DMS153 (cell line): Measurements from ENCODE around the gene PDCD4.
A peak's percentile ranks its signal among the peaks of the same experiment; 100 is the strongest.

Experiments
- DNase-seq: peaks from one replicate; lab custom pipeline; 2025; lab: John Stamatoyannopoulos, UW

PDCD4 gene

GRCh38 chr10:110842326-110842904 is 29.3 kb upstream of the PDCD4 start:
- DNase-seq, result no peak

GRCh38 chr10:110843031-110843430 is 28.7 kb upstream of the PDCD4 start:
- no peak for DNase-seq

GRCh38 chr10:110843796-110844616 is 27.7 kb upstream of the PDCD4 start:
- DNase-seq, result no peak

GRCh38 chr10:110844617-110844881 is 27.2 kb upstream of the PDCD4 start:
- no peak for DNase-seq

- DNase-seq, result no peak
Observed at GRCh38 chr10:110845192-110845755, 26.5 kb upstream of the PDCD4 start.

GRCh38 chr10:110845756-110846620 is 25.7 kb upstream of the PDCD4 start:
- DNase-seq, result peak; percentile 96

GRCh38 chr10:110847374-110847773 is 24.4 kb upstream of the PDCD4 start:
- DNase-seq, result no peak

GRCh38 chr10:110848106-110848505 is 23.6 kb upstream of the PDCD4 start:
- DNase-seq, result no peak

- no peak for DNase-seq
Observed at GRCh38 chr10:110850099-110850498, 21.6 kb upstream of the PDCD4 start.

- no peak for DNase-seq
Observed at GRCh38 chr10:110851020-110851612, 20.6 kb upstream of the PDCD4 start.

- DNase-seq, result no peak
Observed at GRCh38 chr10:110852255-110852896, 19.4 kb upstream of the PDCD4 start.

GRCh38 chr10:110852947-110853346 is 18.8 kb upstream of the PDCD4 start:
- no peak for DNase-seq

- no peak for DNase-seq
Observed at GRCh38 chr10:110853921-110854605, 17.7 kb upstream of the PDCD4 start.

- peak; percentile 95 for DNase-seq
Observed at GRCh38 chr10:110857265-110858171, 14.2 kb upstream of the PDCD4 start.

GRCh38 chr10:110858297-110858934 is 13.3 kb upstream of the PDCD4 start:
- no peak for DNase-seq

GRCh38 chr10:110859206-110859972 is 12.3 kb upstream of the PDCD4 start:
- DNase-seq, result no peak

- DNase-seq, result no peak
Observed at GRCh38 chr10:110859973-110860376, 11.8 kb upstream of the PDCD4 start.

GRCh38 chr10:110860576-110861241 is 11.0 kb upstream of the PDCD4 start:
- DNase-seq, result peak; percentile 34
